Measurements from ENCODE around the gene C1orf52. TPM values are rescaled to one million over a fixed set of nuclear protein-coding genes. Genes with fewer than 3 reads are reported as not detected.

Gene C1orf52
- total and polyA plus RNA-seq, 9 of the 15 experiments (the other 6 are each of a cell fraction or from before 2014, with no cell fraction given): 17.0 to 38.5 (median 33.0) TPM

DNA sequence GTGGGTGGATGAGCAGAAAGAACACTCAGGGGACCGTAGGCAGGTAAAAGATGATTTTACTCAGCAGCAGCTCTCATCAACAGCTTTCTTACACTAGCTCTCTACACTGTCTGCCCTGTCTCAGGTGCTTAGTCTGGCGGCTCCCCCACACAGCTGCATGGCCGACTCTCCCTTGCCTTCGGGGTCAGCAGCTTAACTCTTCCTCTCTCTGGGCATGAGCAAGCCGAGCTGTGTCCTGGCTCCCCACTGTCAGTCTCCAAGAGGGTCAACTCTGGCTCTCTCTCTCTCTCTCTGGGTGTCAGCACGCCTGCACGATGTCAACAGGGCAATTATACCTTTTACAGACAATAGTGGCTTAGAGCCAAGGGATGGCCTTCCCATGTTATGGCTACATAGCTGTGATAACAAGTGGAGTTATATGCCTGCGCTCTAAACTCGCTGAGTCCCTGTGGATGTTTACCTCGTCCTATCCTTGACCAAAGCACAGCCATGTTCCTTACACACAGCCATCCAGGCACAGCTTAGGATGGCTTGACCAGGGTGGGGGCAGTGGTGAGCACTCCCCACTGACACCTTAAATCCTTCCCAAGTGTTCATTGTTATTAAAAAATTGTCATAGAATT lies 20.1 kb upstream of the C1orf52 start (continued):
- TF ChIP-seq BRF2 (IDR thresholded peaks at IDR 0.05; ENCODE audit: borderline replicate concordance, insufficient read depth, insufficient read length): no peak
- no peak for TF ChIP-seq PML (IDR thresholded peaks at IDR 0.05; ENCODE audit: low read length)
- no peak for TF ChIP-seq BCLAF1 (IDR thresholded peaks at IDR 0.05; ENCODE audit: borderline replicate concordance in 1 of 2, control insufficient read depth in 1 of 2, low read depth in 2 of 2, low read length in 1 of 2)
- no peak for TF ChIP-seq NR2C2 (CRISPR knock-in tag; IDR thresholded peaks at IDR 0.05)
- TF ChIP-seq NR2C2 (tag; IDR thresholded peaks at IDR 0.05): 0 out of 2 replicates have a peak, but pooled peaks have one; percentile 28
- no peak for TF ChIP-seq BRF1 (IDR thresholded peaks at IDR 0.05; ENCODE audit: borderline replicate concordance, extremely low read depth, insufficient read length)
- no peak for TF ChIP-seq HMBOX1 (IDR thresholded peaks at IDR 0.05)
- no peak for TF ChIP-seq DPF2 (IDR thresholded peaks at IDR 0.05)
- TF ChIP-seq LARP7 (IDR thresholded peaks at IDR 0.05): no peak
- no peak for TF ChIP-seq AFF1 (IDR thresholded peaks at IDR 0.05; ENCODE audit: low read depth in 1 of 2, partially characterized antibody in 2 of 2)
- no peak for TF ChIP-seq ZFX (CRISPR knock-in tag; IDR thresholded peaks at IDR 0.05)
- TF ChIP-seq ZNF408 (CRISPR knock-in tag; IDR thresholded peaks at IDR 0.05; ENCODE audit: low read depth): no peak
- peak; percentile 72 for TF ChIP-seq ZNF239 (CRISPR knock-in tag; IDR thresholded peaks at IDR 0.05)
- TF ChIP-seq, protein P1, sequence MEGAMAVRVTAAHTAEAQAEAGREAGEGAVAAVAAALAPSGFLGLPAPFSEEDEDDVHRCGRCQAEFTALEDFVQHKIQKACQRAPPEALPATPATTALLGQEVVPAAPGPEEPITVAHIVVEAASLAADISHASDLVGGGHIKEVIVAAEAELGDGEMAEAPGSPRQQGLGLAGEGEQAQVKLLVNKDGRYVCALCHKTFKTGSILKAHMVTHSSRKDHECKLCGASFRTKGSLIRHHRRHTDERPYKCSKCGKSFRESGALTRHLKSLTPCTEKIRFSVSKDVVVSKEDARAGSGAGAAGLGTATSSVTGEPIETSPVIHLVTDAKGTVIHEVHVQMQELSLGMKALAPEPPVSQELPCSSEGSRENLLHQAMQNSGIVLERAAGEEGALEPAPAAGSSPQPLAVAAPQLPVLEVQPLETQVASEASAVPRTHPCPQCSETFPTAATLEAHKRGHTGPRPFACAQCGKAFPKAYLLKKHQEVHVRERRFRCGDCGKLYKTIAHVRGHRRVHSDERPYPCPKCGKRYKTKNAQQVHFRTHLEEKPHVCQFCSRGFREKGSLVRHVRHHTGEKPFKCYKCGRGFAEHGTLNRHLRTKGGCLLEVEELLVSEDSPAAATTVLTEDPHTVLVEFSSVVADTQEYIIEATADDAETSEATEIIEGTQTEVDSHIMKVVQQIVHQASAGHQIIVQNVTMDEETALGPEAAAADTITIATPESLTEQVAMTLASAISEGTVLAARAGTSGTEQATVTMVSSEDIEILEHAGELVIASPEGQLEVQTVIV (CRISPR knock-in tag; IDR thresholded peaks at IDR 0.05; ENCODE audit: borderline replicate concordance): no peak
- TF ChIP-seq CREB1 (IDR thresholded peaks at IDR 0.05): no peak
- no peak for TF ChIP-seq CREB1 (CRISPR knock-in tag; IDR thresholded peaks at IDR 0.05)
